Esophagus (tissue), 2 donors: Measurements from ENCODE around the gene KSR1. TPM values are rescaled to one million over a fixed set of nuclear protein-coding genes. Genes with fewer than 3 reads are reported as not detected.
A peak's percentile ranks its signal among the peaks of the same experiment; 100 is the strongest.

Experiments used
- H3K27ac ChIP-seq, 2 donors: one replicate each; pipeline ENCODE4 v1.5.1; 2013; ENCODE audit warnings: low read depth in 2 of 2, mild to moderate bottlenecking in 2 of 2, inconsistent platforms in 1 of 2, low read length in 1 of 2, moderate library complexity in 1 of 2
- H3K27me3 ChIP-seq, 2 donors: one replicate each; pipeline ENCODE4 v1.6.1; 2013; ENCODE audit warnings: low read length in 2 of 2, control low read depth in 1 of 2, mild to moderate bottlenecking in 1 of 2; ENCODE audit not compliant: insufficient read depth in 2 of 2, control insufficient read depth in 1 of 2
- H3K36me3 ChIP-seq, 2 donors: one replicate each; pipeline ENCODE4 v1.6.1; 2013; ENCODE audit warnings: low read length in 1 of 2; ENCODE audit not compliant: control insufficient read depth in 2 of 2, insufficient read depth in 2 of 2
- H3K4me1 ChIP-seq, 2 donors: one replicate each; pipeline ENCODE4 v1.6.1; 2013; ENCODE audit warnings: low read length in 1 of 2; ENCODE audit not compliant: control insufficient read depth in 2 of 2, insufficient read depth in 2 of 2
- H3K4me3 ChIP-seq, 2 donors: one replicate each; pipeline ENCODE4 v1.5.1; 2013; ENCODE audit warnings: low read length in 2 of 2, mild to moderate bottlenecking in 2 of 2, low read depth in 1 of 2, moderate library complexity in 1 of 2
- H3K9me3 ChIP-seq, 2 donors: one replicate each; pipeline ENCODE4 v1.6.1; 2013; ENCODE audit warnings: mild to moderate bottlenecking in 2 of 2, low read depth in 1 of 2, low read length in 1 of 2, moderate library complexity in 1 of 2; ENCODE audit not compliant: control insufficient read depth in 2 of 2, insufficient read depth in 1 of 2
- WGBS, 2 donors: extraction: QIAGEN DNeasy Blood & Tissue Kit; methylation state at CpG; one replicate each; pipeline ENCODE4 v1.1.7; 2013; 5-methylcytosine and 5-hydroxymethylcytosine counted together
- polyA plus RNA-seq, 2 donors: library from polyadenylated mRNA; stranded (reverse); fragments of 200-250 nt; gene quantifications; one replicate each; pipeline ENCODE4 v1.2.3, GENCODE V29; 2013
- donor health status: healthy with polysubstance abuse.
- donor health status: Bipolar disorder and iron deficiency.

KSR1 gene
- polyA plus RNA-seq, 2 donors, result 35.3 to 52.4 TPM

- 67 to 75% methylated on average over 7 of the region's 7 CpGs for WGBS, 2 donors
- peaks cover 3 to 18% of the 10 kb centered on the region in 2 donors for H3K4me1 ChIP-seq
- no peaks in the 10 kb centered on the region for H3K27me3 ChIP-seq
- H3K9me3 ChIP-seq, result no peaks in the 10 kb centered on the region
- H3K36me3 ChIP-seq, result no peaks in the 10 kb centered on the region
- no peak overlapping the region for H3K4me3 ChIP-seq
- H3K27ac ChIP-seq, result peak overlapping the region in 1 of 2 donors; percentile 11
Observed at GRCh38 chr17:27535975-27536374, 79.7 kb downstream of the KSR1 start.

DNA sequence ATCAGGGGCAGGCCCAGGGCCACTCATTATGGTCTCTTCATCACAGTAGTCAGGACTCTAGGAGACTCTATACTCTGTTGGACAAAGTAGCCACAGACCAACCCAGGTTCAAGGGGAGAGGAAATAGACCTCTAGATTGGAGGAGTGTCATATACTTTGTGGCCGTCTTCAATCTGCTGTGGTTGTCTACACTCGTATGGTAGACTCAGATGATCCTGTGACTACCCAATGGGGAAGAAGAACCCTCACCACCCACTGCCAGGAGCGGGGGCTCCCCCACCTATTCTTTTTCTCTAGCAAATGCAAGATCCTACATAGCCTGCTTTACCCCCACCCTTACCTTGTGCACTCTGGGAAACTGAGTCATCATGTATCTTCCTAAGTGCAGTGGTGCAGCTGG, 80.5 kb downstream of the KSR1 start:
- WGBS, 2 donors, result 87 to 89% methylated on average over 3 of the region's 3 CpGs
- peaks cover 3 to 18% of the 10 kb centered on the region in 2 donors for H3K4me1 ChIP-seq
- no peak overlapping the region for H3K27ac ChIP-seq
- no peaks in the 10 kb centered on the region for H3K27me3 ChIP-seq
- no peaks in the 10 kb centered on the region for H3K36me3 ChIP-seq
- no peak overlapping the region for H3K4me3 ChIP-seq
- H3K9me3 ChIP-seq, result no peaks in the 10 kb centered on the region

DNA sequence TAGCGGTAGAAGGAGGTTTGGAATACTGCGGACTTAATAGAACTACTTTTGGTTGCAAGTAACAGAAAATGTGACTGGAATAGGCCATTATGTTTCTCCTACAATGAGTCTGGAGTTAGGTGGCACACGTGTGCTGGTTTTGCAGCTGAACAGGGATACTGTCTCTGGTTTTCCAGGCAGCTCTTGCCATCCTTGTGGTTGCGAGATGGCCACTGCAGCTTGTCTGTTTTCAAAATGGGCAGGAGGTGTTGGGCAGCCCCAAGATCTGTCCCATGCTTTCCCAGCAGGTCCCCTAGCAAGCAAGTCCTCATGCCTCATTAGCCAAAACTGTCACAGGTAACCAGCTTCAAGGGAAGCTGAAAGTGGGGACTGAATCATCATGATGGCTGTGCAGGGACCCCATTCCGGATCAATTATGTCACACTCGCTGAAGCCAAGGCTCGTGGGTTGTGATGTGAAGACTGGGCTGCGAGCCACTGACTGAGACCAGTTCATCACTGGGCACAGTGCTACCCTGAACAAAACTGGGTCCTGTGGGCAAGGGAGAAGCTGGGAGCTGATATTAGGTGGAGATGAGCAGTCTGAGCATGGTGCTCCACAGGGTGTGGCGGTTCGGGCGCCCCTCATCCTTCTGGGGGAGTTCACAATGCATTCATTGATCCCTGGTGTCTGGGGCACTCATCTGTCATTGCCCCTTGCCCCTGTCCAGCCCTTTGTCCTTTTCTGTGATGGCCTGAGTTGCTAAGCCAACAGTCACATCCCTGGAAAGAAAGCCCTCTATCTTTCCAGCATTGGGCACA, 82.1 kb downstream of the KSR1 start:
- no peak overlapping the region for H3K27ac ChIP-seq
- H3K4me3 ChIP-seq, result no peak overlapping the region
- 86 to 87% methylated on average over 11 of the region's 11 CpGs for WGBS, 2 donors
- H3K27me3 ChIP-seq, result no peaks in the 10 kb centered on the region
- no peaks in the 10 kb centered on the region for H3K9me3 ChIP-seq
- H3K4me1 ChIP-seq, result peaks cover 3 to 27% of the 10 kb centered on the region in 2 donors
- H3K36me3 ChIP-seq, result no peaks in the 10 kb centered on the region

DNA sequence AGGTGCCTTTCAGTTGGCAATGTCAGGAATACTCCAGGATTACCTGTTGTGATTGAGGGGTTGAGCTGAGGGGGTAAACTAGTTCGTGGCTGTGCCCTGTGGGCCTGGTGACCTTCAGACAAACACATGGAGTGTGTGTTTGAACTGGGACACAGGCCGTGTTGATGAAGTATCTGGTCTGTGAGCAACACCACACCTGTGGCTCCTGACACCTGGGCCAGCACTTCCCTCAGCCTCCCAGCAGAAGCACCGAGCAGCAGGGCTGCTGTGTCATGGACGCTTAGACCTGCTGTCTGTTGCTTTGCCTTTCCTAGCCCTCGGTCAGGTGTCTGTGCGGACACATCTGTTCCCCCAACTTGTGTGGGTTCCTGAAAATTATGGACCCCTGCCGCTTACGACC, 82.9 kb downstream of the KSR1 start:
- H3K27ac ChIP-seq, result no peak overlapping the region
- WGBS, 2 donors, result 88 to 94% methylated on average over 8 of the region's 8 CpGs

GRCh38 chr17:27539794-27540317, 83.6 kb downstream of the KSR1 start:
- Histone ChIP-seq H3K4me1 (peaks cover 9 to 28% of the 10 kb centered on the region in 2 donors), H3K9me3 (no peaks in the 10 kb centered on the region), H3K27me3 (no peaks in the 10 kb centered on the region), H3K36me3 (peaks cover 0 to 2% of the 10 kb centered on the region in 2 donors), H3K27ac (peak overlapping the region; percentile 42 to 81), H3K4me3 (no peak overlapping the region)
- WGBS, 2 donors, result 56 to 69% methylated on average over 3 of the region's 3 CpGs

More for the DNA sequence above, 82.9 kb downstream of the KSR1 start:
- H3K4me3 ChIP-seq, result no peak overlapping the region
- peaks cover 0 to 2% of the 10 kb centered on the region in 2 donors for H3K36me3 ChIP-seq
- H3K4me1 ChIP-seq, result peaks cover 5 to 28% of the 10 kb centered on the region in 2 donors
- H3K27me3 ChIP-seq, result no peaks in the 10 kb centered on the region
- H3K9me3 ChIP-seq, result no peaks in the 10 kb centered on the region

DNA sequence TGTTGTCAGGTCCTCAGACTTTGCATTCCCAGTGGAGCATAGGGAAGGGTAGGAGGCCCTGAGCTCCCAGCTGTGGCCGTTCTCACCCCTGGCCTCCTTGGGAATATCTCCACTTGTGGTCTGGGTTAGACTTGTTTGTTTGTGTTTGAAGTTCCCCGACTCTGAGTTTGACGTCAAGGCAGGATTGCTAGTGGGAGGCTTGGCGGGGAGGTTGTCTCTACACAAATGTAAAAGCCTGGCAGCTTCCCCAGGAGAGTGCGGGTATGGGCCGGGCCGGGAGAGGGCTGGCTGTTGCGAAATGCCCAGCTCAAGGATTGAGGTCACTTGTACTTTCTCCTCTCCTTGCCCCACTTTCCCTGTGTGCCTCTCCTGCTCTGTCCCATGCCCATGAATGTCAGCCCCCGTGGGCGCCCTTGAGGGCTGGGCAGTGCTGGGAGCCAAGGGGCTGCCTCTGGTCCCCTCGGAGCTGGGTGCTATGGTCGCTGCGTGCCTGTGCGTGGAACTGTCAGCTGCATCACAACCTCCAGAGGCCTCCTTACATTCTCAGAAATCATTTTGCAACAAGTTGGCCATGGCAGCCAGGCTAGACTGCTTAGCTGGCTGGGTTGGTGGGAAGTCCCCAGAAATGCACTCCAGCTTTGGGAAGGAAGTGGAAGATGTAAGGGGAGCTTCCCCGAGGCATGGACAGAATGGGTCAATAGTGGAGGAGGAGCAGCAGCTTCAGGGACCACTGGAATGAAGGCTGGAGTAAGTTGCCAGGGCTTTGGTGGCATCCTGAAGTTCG, 84.3 kb downstream of the KSR1 start:
- 37 to 50% methylated on average over 14 to 16 of the region's 16 CpGs for WGBS, 2 donors
- Histone ChIP-seq H3K4me3 (no peak overlapping the region), H3K27ac (peak overlapping the region; percentile 65 to 81), H3K36me3 (peaks cover 0 to 2% of the 10 kb centered on the region in 2 donors), H3K27me3 (no peaks in the 10 kb centered on the region), H3K4me1 (peaks cover 9 to 27% of the 10 kb centered on the region in 2 donors), H3K9me3 (no peaks in the 10 kb centered on the region)

GRCh38 chr17:27541301-27542023, 85.2 kb downstream of the KSR1 start:
- WGBS, 2 donors, result 60 to 61% methylated on average over 6 of the region's 6 CpGs
- no peaks in the 10 kb centered on the region for H3K27me3 ChIP-seq
- H3K27ac ChIP-seq, result peak overlapping the region in 1 of 2 donors; percentile 65
- peaks cover 0 to 2% of the 10 kb centered on the region in 2 donors for H3K36me3 ChIP-seq
- peaks cover 9 to 30% of the 10 kb centered on the region in 2 donors for H3K4me1 ChIP-seq
- H3K9me3 ChIP-seq, result no peaks in the 10 kb centered on the region
- no peak overlapping the region for H3K4me3 ChIP-seq

GRCh38 chr17:27542841-27543463, 86.7 kb downstream of the KSR1 start:
- no peak overlapping the region for H3K4me3 ChIP-seq
- H3K9me3 ChIP-seq, result no peaks in the 10 kb centered on the region
- H3K4me1 ChIP-seq, result peaks cover 9 to 30% of the 10 kb centered on the region in 2 donors
- 84 to 92% methylated on average over 6 of the region's 6 CpGs for WGBS, 2 donors
- no peak overlapping the region for H3K27ac ChIP-seq
- peaks cover 0 to 2% of the 10 kb centered on the region in 2 donors for H3K36me3 ChIP-seq
- no peaks in the 10 kb centered on the region for H3K27me3 ChIP-seq

DNA sequence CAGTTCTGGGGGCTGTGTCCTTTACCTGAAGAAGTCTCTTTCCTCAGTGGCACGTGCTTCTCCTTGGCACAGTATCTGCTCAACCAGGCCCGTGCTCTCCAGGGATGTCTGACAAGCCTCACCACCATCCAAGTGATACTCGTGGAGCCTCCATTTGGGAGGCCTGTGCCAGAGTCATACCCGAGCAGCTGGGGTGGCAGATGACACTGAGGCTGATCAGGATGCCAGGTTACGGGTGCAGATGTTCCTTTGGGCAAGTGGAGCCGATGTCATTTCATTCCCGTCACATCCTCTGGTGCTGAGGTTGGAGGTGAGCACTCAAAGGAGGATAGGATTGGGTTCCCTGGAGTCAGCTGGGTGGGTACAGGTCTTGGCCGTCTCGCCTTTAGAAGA, 87.2 kb downstream of the KSR1 start:
- Histone ChIP-seq H3K36me3 (peaks cover 0 to 2% of the 10 kb centered on the region in 2 donors), H3K4me1 (peaks cover 9 to 30% of the 10 kb centered on the region in 2 donors), H3K9me3 (no peaks in the 10 kb centered on the region), H3K27me3 (no peaks in the 10 kb centered on the region), H3K27ac (no peak overlapping the region), H3K4me3 (no peak overlapping the region)
- WGBS, 2 donors, result 90 to 96% methylated on average over 9 of the region's 9 CpGs
